ENCODE results near the gene LMNTD2.
"Not testable (repeated sequence)": the region's sequence is repeated elsewhere in the genome, so short reads cannot be mapped to it uniquely, and the experiment has no call there.

LMNTD2 gene

GRCh38 chr11:533586-534395 is 26.7 kb downstream of the LMNTD2 start:
- no peak for DNase-seq

- no peak for DNase-seq
Measured at GRCh38 chr11:532986-533585, 27.5 kb downstream of the LMNTD2 start.

GRCh38 chr11:532527-532985 is 28.0 kb downstream of the LMNTD2 start:
- no peak for DNase-seq

- DNase-seq, result no peak
Measured at GRCh38 chr11:531919-532526, 28.5 kb downstream of the LMNTD2 start.

GRCh38 chr11:530960-531831 is 29.3 kb downstream of the LMNTD2 start:
- no peak for DNase-seq

- no peak for DNase-seq
Measured at GRCh38 chr11:529728-530411, 30.7 kb downstream of the LMNTD2 start.

GRCh38 chr11:528815-529727 is 31.5 kb downstream of the LMNTD2 start:
- DNase-seq, result peak; percentile 21

GRCh38 chr11:528166-528814 is 32.2 kb downstream of the LMNTD2 start:
- no peak for DNase-seq

GRCh38 chr11:526192-526591 is 34.3 kb downstream of the LMNTD2 start:
- DNase-seq, result no peak

- DNase-seq, result no peak
Measured at GRCh38 chr11:521177-521688, 39.3 kb downstream of the LMNTD2 start.

- DNase-seq, result no peak
Measured at GRCh38 chr11:520428-521176, 39.9 kb downstream of the LMNTD2 start.

- no peak for DNase-seq
Measured at GRCh38 chr11:518463-519202, 41.9 kb downstream of the LMNTD2 start.

GRCh38 chr11:516918-517685 is 43.4 kb downstream of the LMNTD2 start:
- not testable (repeated sequence) for DNase-seq

- no peak for DNase-seq
Measured at GRCh38 chr11:516400-516799, 44.1 kb downstream of the LMNTD2 start.

GRCh38 chr11:515131-515530 is 45.4 kb downstream of the LMNTD2 start:
- no peak for DNase-seq

GRCh38 chr11:514606-515005 is 45.9 kb downstream of the LMNTD2 start:
- DNase-seq, result no peak

- DNase-seq, result no peak
Measured at GRCh38 chr11:512761-513595, 47.6 kb downstream of the LMNTD2 start.
